GM18498 (cell line): ENCODE measurements around the gene GOSR2.
"Not testable (repeated sequence)": the region's sequence is repeated elsewhere in the genome, so short reads cannot be mapped to it uniquely, and the experiment has no call there.

ENCODE experiments used
- ATAC-seq: cut with Tn5 transposase; IDR thresholded peaks from one replicate; pipeline ENCODE4 v1.9.1; 2021; ENCODE audit warnings: mild to moderate bottlenecking, moderate library complexity; ENCODE audit not compliant: unreplicated experiment

Gene GOSR2

GRCh38 chr17:46892192-46892703, 30.7 kb upstream of the GOSR2 start:
- no peak for ATAC-seq

- no peak for ATAC-seq
These were observed 28.9 kb upstream of the GOSR2 start for GRCh38 chr17:46894024-46894423.

GRCh38 chr17:46894476-46895151, 28.3 kb upstream of the GOSR2 start:
- ATAC-seq: no peak

DNA sequence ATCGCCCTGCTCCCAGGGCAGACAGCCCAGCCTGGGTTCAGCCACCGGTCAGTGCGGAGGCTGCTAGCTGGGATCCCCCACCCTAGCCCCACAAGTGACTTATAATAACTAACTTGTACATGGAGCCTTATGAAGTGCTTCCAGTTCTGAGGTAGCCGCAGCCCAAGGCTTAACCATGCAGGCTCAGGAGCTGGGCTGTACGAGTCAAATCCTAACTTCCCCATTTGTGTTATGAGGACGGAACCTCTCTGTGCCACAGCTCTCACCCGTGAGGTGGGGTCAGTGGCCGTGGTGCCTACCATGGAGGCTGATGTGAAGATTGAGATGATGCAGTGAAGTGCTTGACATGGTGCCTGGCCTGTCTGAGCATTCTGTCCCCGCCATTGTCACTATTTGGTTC, 27.8 kb upstream of the GOSR2 start:
- no peak for ATAC-seq

GRCh38 chr17:46896991-46897390, 26.0 kb upstream of the GOSR2 start:
- no peak for ATAC-seq

GRCh38 chr17:46898364-46898763, 24.6 kb upstream of the GOSR2 start:
- ATAC-seq: no peak

- no peak for ATAC-seq
These were observed 24.1 kb upstream of the GOSR2 start for GRCh38 chr17:46898860-46899259.

DNA sequence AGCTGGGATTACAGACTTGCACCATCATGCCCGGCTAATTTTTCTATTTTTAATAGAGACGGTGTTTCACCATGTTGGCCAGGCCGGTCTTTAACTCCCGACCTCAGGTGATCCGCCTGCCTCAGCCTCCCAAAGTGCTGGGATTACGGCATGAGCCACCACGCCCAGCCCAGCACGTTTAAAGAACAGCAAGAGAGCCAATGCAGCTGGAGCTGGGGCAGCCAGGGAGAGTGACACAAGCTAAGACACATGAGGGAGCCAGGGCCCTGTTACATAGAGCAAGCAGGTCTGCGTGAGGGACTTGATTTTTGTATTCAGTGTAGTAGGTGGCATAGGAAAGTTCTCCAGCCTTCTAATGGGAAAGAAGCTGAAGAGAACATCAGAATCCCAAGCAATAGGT, 21.7 kb upstream of the GOSR2 start:
- ATAC-seq: no peak

GRCh38 chr17:46903762-46904672, 18.9 kb upstream of the GOSR2 start:
- no peak for ATAC-seq

- ATAC-seq: no peak
These were observed 14.8 kb upstream of the GOSR2 start for GRCh38 chr17:46908068-46908737.

DNA sequence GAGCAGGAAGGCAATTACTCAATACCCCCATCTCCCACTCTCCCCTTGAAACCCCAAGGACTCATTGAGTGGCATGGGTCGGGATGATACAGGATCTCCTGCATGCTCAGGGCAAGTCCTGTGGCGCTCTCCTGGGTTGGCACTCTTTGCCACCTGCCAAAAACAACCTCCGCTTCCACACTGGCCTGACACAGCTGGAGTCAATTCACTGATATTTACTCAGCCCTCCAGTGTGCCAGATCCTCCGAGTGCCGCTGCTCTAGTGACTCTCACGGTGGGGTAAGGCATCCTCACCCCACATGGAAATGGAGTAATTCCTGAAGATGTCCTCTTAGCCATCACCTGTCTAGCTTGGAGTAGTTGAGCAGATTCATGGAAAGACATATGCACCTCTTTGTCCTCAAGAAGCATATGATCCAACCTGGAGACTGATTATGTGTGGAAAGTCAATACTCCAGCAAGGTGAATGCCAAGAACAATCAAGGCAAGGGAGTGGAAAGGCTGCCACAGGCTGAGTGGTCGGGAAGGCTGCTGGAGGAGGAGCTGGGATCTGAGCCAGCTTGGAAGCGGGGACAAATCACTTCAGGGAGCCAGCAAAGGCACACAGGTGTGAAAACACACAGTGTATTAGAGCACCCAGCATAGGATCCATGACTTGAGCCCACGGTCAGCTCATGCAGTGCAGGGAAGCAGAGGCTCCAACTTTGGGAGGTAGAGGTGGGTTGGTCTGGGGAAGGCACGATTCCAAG, 12.6 kb upstream of the GOSR2 start:
- ATAC-seq: no peak

GRCh38 chr17:46911311-46911710, 11.6 kb upstream of the GOSR2 start:
- ATAC-seq: no peak

- ATAC-seq: no peak
These were observed 7.4 kb upstream of the GOSR2 start for GRCh38 chr17:46915596-46915995.

DNA sequence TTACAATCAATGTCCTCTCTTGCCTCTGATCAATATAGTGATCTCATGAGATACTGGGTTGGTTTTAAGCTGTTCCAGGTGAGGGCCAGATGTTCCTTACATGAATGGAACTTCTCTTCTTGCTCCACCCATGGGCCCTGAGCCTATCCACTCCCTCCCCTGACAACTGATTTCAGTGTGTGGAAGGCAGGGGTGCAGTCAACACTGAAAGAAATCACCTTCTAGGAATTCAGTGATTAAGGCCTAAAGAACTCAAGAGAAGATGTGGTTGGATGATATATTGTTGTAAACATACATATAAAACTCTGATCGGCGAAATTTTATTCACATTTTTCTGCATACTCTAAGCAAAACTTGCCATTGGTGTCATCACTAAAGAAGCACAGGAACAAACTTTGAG, 6.7 kb upstream of the GOSR2 start:
- no peak for ATAC-seq

GRCh38 chr17:46916623-46917022, 6.3 kb upstream of the GOSR2 start:
- ATAC-seq: no peak

DNA sequence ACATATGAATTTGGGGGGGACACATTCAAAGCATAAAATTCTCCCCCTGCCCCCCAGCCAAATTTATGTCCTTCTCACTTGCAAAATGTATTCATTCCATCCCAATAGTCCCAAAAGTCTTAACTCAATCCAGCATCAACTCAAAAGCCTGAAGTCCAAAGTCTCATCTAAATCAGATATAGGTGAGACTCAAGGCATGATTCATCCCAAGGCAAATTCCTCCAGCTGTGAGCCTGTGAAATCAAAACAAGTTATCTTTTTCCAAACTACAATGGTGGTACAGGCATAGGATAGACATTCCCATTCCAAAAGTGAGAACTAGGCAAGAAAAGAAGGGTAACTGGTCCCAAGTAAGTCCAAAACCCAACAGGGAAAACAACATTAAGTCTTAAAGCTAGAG, 5.9 kb upstream of the GOSR2 start:
- ATAC-seq: no peak

DNA sequence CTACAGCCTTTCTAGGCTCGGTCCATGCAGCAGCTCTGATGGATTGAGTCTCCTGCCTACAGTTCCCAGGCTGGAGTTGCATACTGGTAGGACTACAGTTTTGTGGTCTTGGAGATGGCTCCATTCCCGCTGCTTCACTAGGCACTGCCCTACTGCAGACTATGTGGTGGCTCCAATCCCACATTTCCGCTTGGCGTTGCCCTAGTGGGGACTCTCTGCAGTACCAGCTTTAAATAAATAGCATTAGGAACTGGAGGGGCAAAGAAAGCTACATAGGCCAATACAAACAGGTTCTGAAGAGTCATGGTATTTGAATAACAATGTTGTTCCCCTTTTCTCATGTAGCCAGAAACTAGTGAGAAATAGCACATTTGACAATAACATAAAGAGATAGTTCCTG, 5.4 kb upstream of the GOSR2 start:
- ATAC-seq: no peak

GRCh38 chr17:46921962-46922361, 998 bp upstream of the GOSR2 start:
- ATAC-seq: not testable (repeated sequence)

- ATAC-seq: no peak
These were observed 515 bp upstream of the GOSR2 start for GRCh38 chr17:46922487-46922803.

GRCh38 chr17:46925185-46925868, 2.4 kb downstream of the GOSR2 start:
- no peak for ATAC-seq
